GM21786 (cell line): ENCODE results near the gene IL18.
"Not testable (repeated sequence)": the region's sequence is repeated elsewhere in the genome, so short reads cannot be mapped to it uniquely, and the experiment has no call there.

Experiments used
- ATAC-seq: cut with Tn5 transposase; IDR thresholded peaks from one replicate; pipeline ENCODE4 v1.9.1; 2021; ENCODE audit not compliant: unreplicated experiment

Gene IL18

DNA sequence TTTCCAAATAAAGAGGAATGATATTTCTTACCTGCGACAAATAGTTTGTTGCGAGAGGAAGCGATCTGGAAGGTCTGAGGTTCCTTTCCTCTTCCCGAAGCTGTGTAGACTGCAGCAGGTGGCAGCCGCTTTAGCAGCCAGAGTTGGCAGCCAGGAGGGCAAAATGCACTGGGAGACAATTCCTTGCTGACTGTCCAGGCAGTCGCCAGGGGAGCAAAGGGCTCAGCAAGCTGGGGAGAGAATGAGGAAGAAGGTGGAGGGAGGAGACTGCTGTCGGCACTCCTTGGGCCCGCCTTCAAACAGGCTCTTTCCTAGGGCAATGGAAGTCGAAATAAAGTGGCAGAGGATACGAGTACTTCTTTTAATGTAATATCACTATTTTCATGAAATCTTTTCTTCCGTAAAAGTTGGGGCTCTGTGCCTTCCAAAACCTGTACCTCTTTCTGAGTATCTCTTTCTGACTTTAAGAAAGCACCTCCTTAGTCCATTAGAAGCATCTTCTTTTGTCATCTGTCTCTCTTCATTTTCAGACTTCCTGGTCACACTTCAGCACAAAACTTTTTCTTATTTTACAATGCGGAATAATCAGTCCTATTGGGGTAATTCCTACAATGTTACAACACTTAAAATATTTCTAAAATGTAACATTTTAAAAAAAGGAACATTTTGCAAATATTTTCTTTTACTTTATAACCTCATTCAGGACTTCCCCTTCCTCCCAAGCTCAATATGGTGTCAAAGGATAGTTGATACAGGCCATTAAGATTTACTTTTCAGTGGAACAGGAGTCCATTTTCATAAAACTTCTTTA is at the start of gene IL18:
TSS of gene IL18 (minus strand) at position 220 of the 811 bp plus-strand sequence. CDS start 9,041 bp downstream, outside the sequence.
- ATAC-seq, result no peak

DNA sequence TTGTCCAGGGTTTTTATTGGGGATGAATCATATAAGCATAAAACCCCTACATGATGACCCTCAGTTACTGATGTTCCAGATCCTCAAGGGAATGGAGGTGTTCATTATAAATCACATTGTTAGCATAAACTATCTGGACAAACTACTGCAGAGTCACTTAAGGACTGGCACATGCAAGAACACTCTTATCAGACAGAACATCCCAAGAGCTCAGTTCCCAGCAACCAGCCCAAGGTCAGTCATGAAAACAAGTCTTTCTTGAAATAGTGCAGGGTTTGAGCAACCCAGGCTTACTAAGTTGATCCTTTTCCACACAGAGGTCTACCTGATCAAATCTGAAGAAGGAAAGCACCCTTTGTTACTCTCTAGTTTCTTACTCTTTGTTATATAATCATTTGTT is 48.8 kb upstream of the IL18 start:
- ATAC-seq, result no peak

- ATAC-seq, result no peak
Observed at GRCh38 chr11:112212290-112212689, 48.4 kb upstream of the IL18 start.

GRCh38 chr11:112211536-112211935 is 47.6 kb upstream of the IL18 start:
- ATAC-seq, result no peak

DNA sequence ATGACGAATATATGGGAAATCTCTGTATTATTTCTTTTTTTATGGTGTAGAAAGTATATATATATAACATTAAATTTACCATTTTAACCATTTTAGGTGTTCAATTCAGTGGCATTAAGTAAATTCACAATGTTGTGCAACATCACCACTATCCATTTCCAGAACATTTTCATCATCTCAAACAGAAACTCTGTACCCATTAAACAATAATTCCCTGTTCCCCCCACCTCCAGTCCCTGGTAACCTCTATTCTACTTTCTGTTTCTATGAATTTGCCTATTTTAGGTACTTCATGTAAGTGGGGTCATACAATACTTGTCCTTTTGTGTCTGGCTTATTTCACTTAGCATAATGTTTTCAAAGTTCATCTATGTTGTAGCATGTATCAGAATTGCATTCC is 47.0 kb upstream of the IL18 start:
- no peak for ATAC-seq

GRCh38 chr11:112206071-112206470 is 42.2 kb upstream of the IL18 start:
- ATAC-seq, result no peak

DNA sequence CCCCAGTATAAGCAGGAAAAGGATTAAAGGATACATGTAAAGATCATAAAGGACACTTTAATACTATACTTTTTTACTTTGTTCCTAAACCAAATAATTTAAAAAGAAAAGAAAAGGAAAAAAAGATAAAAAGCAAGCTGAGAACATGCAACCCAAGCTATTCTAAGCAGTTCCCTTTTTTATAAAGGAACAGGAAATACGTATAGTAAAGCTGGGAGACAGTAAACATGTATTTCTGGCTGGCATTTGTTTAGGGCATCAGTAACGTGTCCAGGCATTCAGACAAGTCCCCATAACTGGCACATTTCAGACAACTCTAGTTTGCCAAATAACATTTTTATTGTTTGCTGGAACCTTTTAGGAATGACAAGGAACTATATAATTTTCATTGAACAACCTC is 36.4 kb upstream of the IL18 start:
- ATAC-seq, result no peak

DNA sequence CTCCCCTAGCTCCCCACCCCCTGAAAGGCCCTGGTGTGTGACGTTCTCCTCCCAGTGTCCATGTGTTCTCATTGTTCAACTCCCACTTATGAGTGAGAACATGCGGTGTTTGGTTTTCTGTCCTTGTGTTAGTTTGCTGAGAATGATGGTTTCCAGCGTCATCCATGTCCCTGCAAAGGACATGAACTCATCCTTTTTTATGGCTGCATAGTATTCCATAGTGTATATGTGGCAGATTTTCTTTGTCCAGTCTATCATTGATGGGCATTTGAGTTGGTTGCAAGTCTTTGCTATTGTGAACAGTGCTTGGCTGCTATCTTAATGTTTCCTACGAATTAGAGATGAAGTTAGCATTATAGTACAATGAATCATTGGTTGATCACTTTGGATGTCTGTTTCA is 35.2 kb upstream of the IL18 start:
- not testable (repeated sequence) for ATAC-seq

DNA sequence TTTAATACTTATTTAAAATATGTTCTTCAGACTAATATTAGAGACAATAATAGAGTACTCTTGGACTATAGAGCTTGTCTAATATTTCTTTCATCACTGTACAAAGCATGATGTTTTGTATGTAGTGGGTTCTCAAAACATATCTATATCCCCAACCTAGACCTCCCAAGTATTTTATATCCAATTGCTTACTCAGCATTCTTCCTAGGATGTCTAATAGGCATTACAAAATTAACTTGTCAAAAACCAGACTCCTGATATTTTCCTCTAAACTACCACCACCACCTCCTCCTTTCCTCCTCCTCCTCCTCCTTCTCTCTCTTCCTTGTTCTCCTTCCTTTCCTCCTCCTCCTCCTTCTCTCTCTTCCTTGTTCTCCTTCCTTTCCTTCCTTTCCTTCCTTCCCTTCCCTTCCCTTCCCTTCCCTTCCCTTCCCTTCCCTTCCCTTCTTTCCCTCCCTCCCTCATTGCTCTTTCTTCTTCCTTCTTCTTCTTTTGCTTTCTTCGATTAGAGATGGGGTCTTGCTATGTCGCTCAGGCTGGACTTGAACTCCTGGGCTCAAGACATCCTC is 32.7 kb upstream of the IL18 start:
- no peak for ATAC-seq

- no peak for ATAC-seq
Observed at GRCh38 chr11:112195951-112196351, 32.1 kb upstream of the IL18 start.

DNA sequence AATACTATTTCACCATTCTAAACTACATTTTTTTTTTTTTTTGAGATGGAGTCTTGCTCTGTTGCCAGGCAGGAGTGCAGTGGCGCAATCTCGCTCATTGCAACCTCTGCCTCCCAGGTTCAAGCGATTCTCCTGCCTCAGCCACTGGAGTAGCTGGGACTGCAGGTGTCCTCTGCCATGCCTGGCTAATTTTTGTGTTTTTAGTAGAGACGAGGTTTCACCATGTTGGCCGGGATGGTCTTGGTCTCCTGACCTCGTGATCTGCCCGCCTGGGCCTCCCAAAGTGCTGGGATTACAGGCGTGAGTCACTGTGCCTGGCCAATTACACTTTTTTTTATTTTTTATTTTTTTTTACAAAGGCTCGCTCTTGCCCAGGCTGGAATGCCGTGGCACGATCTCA is 31.2 kb upstream of the IL18 start:
- not testable (repeated sequence) for ATAC-seq

DNA sequence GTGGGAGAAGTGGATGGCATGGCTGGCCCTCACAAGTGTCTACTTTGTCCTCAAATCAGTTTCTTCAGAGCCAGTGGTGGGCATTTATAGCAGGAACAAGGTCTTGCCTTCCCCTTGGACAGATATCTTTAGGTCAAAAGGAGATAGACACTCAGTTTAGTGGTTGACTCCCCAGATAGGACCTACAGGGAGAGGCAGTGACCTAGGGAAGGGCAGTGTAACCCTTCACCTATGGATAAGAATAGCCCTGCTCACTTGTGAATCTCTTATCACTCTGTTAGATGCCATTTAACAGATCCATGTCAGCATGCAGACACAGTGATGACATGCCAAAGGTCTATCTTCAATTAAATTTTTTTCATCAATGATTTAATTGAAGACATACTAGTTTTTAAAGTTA is 22.4 kb upstream of the IL18 start:
- ATAC-seq, result no peak

DNA sequence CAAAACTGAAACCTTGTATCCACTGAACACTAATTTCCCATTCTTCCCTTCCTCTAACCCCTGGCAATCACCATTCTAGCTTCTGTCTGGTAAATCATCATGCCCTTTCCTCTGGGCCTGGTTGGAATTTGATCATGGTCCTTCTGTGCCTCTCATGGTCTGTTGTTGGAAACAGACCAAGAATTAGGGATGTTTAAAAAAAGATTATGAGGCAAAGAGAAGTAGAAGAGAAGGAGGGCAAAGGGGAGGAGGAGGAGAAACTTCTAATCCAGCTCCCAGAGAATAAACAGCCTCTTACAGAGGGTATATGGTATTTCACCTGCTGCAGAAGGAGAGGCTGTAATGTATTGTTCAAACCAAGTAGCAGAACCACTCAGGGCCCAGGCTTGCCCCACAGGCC is 22.0 kb upstream of the IL18 start:
- ATAC-seq, result no peak

GRCh38 chr11:112182867-112183266 is 19.0 kb upstream of the IL18 start:
- no peak for ATAC-seq

DNA sequence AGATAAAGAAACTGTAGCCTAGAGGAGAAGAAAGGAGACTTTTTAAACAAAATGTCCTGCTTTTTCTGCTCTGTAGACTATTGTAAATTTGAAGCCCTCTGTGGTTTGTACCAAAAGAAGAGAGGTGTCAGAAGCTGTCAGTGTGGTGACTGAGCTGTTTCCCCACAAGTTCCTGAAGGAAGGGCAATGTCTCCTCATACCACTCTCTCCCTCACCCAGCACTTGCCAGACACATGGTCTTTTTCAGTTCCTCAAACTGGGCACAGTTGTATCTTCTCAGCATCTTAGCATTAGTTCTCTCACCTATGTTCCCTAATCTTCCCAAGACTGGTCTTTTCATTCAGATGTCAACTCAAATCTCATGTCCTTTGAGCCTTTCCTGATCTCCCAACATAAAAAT is 15.7 kb upstream of the IL18 start:
- peak; percentile 52 for ATAC-seq

DNA sequence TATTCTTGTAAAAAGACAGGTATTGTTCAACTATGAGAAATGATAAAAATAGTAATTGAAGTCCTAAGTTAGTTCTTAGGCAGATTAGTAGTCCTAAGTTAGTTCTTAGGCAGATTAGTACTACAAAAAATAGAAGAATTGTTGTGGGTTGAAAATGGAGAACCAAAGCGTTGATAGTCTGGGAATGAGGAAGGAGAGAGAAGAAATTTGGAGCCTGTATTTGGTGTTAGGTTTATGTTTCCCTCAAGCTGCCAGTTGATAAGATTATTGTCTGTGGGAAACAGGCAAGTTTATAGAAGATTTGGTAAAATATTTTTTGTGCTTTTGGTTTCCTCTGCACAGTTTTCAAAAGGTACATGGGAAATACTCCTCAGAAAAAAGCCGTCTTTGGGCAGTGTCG is 15.0 kb upstream of the IL18 start:
- no peak for ATAC-seq

GRCh38 chr11:112178428-112178827 is 14.5 kb upstream of the IL18 start:
- ATAC-seq, result no peak

DNA sequence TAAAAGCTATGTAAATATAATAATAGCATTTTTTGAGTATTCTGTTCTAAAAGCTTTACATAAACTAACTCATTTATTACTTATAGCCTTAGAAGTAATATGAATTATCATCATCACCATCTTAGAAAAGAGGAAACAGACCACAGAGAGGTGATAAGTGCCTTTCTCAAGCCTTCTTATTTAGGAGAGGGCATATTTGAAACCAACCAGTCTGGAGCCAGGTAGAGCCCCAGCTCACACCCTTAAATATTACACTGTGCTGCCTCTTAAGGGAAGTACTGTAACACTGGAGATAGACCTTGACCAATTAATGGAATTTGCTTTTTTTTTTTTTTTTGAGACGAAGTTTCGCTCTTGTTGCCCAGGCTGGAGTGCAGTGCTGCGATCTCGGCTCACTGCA is 13.7 kb upstream of the IL18 start:
- ATAC-seq, result no peak

DNA sequence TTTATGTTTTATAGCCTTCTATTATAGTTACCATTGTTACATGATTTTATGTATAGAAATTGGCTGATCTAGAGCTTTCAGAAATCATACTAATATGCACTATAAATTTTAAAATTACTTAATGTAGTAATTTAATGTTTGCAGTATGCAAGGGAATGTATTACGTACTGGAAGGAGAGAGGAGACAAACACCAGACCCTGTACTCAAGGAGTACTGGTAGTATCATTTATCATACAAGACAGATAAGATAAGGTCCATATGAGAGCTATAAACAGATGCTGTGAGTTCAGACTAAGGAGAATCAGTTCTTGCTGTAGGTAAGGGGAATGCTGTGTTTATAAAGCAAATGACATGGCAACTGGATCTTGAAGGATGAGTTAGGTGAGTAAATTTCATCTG is 12.2 kb upstream of the IL18 start:
- ATAC-seq, result no peak

- ATAC-seq, result no peak
Observed at GRCh38 chr11:112175599-112175952, 11.7 kb upstream of the IL18 start.

DNA sequence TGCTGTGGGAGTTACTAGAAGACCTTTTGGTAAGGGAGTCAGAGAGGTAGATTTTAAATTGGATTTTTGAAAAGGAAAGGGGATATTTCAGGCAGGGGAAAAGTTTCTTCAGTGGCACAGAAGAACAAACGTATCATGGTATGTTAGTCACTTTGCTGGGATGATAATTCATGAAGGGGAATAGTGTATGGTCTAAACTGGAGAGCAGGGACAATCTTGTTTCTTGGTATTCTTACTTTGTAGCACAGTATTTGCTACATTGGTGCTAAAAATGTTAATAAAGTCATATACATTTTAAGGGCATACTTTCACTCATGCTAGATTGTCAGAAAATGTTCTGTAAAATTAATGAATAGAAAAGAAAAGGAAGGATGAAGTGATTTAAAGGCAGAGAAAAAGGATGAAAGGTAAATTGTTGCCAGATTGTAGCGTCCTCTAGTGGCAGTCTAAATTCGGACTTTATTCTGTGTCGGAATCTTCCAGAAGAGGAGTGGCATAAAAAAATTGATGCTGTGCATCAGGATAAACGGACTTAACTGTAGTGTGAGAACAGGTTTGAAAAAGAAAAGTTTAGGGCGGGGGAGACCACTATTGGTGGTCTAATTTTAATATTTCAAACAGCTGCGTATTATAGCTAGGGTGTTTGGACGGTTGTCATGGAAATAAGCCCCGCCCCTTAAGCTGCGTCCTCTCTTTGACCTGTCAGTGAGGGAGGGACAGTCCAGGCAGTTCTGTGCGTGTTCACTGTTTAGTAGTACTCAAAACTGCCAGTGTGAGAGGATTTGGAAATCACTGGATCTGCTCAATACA is 11.1 kb upstream of the IL18 start, which contains the start of gene BCO2:
TSS of gene BCO2 (plus strand) at position 724 of the 810 bp plus-strand sequence. CDS start 90 bp downstream, outside the sequence.
- peak; percentile 54 for ATAC-seq

DNA sequence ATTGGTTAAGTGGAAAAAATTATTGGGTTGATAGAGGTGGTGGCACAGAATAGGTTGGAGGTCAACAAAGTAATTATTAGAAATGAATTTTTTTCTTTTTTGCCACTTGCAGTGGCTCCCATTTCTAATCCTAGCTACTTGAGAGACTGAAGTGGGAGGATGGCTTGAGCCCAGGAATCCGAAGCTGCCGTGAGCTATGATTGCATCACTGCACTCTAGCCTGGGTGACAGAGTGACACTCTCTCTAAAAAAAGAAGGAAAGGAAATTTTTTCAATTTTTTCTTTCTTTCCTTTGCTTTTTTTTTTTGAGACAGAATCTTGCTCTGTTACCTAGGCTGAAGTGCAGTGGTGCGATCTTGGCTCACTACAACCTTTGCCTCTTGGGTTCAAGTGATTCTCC is 9.3 kb upstream of the IL18 start:
- ATAC-seq, result no peak
